Ramos (cell line): ENCODE measurements around the gene LAMTOR3.
"Not testable (repeated sequence)": the region's sequence is repeated elsewhere in the genome, so short reads cannot be mapped to it uniquely, and the experiment has no call there.

Source experiments
- in situ Hi-C: fragments of 300-500 bp; cut with MboI; formaldehyde crosslinking; loops from one replicate; pipeline ENCODE4 v1.14.3; 2022; ENCODE audit warnings: low sequenced_read_pairs; ENCODE audit not compliant: unreplicated experiment

LAMTOR3 gene

DNA sequence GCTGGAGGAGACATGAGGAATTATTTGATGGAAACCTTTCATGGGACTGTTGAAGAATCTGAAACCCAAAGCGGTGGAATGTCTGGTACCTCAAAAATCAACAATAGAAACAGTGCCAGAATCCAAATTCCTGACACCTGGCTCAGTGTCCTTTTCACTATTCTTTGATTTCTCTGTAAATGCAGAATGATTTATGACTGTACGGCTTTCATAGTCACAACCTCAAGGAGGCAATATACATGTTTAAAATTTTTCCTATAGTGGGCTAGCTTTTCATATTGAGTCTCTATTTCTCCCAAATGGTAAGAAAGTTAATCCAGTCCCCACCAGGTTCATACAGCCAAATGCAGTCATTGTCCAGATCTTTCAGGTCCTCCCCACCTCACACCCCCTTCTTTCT is 58.3 kb downstream of the LAMTOR3 start:
- in situ Hi-C loops, result no loop called here

DNA sequence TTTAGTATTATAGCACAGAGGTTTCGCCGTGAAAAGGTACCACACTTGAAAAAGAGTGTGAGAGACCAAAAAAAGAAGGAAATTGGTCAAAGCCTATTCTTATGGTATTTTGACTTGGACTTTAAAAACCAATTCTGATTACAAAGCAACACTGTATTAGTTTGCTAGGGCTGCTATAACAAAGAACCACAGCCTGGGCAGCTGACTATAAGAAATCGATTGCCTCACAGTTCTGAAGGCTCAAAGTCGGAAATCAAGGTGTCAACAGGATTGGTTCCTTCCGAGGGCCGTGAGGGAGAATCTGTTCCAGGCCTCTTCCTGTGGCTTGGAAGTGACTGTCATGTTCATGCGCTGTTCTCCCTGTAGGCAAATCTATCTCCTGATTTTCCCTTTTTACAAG is 59.7 kb downstream of the LAMTOR3 start:
- in situ Hi-C loops, result no loop called here

DNA sequence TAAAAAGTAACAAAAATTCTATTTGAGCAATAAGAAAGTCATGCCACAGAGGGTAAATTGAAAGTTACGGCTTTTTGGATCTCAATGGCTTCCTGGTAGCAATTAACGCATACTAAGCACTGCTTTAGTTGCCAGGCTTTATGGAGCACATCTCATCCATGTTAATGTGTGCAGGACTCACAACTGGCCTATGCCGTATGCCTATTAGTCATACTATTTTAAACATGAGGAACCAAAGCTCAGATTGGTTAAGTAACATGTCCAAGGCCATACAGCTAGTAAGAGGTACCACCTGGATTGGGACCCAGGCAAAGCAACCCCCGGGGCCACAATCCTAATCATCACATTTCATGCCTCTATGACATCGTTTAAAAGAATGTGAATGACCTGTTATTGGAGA is 60.5 kb downstream of the LAMTOR3 start:
- in situ Hi-C loops, result no loop called here

DNA sequence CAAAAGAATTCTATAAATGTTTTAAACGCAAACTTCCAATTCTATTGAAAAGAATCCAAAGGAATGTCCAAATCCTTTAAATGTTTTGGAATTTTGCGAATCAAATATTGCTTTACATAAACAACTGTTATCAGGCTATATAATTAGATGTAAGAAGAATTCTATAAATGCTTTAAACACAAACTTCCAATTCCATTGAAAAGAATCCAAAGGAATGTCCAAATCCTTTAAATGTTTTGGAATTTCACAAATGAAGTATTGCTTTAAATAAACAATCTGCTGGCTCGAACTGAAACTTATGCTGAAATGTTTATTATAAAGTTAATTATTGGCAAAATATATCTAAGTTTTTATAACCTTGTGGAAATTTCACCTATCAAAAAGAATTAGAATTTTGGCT is 61.5 kb downstream of the LAMTOR3 start:
- in situ Hi-C loops, result no loop called here

DNA sequence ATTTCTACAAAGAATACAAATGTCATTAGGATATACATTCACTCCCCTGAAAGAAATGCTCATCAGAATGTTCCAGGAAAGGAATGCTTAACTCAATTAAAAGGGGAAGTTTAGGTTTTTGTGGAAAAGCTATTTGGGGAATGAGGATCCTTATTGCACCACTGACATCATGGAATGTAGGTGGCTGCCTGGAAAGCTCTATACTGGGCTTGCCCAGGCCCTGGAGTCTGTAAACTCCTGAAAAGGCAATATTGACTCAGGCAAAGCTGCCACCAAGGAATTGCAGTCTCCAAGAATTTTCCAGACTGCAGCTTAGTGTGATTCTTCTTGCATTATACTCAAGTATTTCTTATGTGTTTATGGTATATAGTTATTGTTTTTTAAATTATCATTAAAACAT is 61.9 kb downstream of the LAMTOR3 start:
- in situ Hi-C loops, result no loop called here

DNA sequence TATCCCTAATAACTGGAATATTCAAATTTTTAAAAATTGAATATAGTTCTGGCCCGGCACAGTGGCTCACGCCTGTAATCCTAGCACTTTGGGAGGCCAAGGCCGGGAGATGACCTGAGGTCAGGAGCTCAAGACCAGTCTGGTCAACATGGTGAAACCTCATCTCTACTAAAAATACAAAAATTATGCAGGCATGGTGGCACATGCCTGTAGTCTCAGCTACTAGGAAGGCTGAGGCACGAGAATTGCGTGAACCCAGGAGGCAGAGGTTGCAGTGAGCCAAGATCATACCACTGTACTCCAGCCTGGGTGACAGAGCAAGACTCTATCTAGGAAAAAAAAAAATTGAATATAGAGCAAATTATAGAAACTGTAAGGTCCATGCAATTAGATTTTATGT is 64.2 kb downstream of the LAMTOR3 start:
- in situ Hi-C loops, result not testable (repeated sequence)

DNA sequence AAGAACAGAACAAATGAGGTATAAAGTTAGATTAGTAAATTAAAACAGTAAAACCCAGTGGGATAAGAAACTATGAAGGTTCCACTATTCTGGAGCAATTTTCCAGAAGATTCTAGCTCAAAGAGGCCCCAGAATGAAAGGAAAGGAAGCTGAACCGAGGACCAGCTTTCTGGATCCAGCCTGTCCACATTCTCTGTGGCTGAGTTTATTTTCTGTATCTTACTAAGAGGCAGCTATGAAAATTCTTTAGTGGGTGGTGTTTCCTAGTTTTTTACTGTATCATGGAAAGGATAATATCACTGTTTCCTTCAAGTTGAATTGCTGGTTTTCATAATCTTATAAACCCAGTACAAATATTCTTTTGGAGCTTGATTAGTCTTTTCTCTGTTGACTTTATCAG is 65.8 kb downstream of the LAMTOR3 start:
- in situ Hi-C loops, result no loop called here
